GM10248 (cell line): ENCODE measurements around the gene MTHFD2.

ENCODE experiments used
- CTCF ChIA-PET: fragments of 300-600 bp; sonication (Branson Sonifier 250); formaldehyde crosslinking; extraction: SDS; loops from one replicate; lab custom pipeline; 2021; ENCODE audit warnings: antibody characterized with exemption; lab: Yijun Ruan, JAX
- POLR2A ChIA-PET: fragments of 350-650 bp; sonication (Branson Sonifier 250); formaldehyde crosslinking; extraction: SDS; loops from one replicate; lab custom pipeline; 2020; ENCODE audit warnings: antibody characterized with exemption; lab: Yijun Ruan, JAX
- DNase-seq: peaks from one replicate; pipeline ENCODE4 v3.0.0; 2012; ENCODE audit errors: extremely low spot score
- TF ChIP-seq, protein P1 (sequence below): IDR thresholded peaks from 2 replicates; pipeline ENCODE4 v1.5.1; 2012; ENCODE audit warnings: mild to moderate bottlenecking, low read depth; ENCODE audit errors: extremely low read depth, missing control alignments, control extremely low read depth

The MTHFD2 gene

DNA sequence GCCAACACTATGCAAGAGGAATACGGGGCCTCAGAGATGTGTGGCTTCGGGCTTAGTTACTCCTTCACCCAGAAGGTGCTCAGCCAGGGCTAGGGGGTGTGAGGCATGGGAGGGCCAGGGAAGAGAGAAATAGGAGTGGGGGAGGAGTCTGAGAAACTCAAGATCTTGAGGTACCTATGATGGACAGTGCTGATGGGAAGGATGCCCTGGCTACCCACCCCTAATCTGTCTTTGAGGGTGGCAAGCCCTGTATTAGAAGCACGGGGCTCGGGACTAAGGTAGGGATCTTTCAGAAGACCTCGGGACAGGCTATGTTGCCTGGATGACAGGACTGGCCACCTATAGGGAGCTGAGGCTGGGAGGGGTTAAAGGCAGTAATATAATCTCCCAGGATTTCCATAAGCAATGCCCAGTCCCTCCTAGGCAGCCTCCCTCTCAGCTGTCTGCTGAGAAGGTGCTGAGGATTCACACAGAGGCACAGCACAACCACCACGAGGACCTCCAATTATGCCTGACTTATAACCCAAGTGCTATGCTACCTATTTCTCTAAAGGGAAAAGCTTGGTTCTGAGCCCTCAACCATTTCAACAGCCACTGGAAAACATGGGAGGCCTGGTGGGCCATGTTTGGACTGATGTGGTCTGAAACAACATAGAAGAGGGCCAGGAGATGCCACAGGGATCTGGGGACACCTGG, 23.3 kb downstream of the MTHFD2 start:
- DNase-seq: no peak
- ChIA-PET CTCF (interaction anchor here (1.4 kb wide), 1 partner anchor 12 kb away, joined by 4 read pairs; no protein-coding TSS in a partner anchor), POLR2A (no interaction called here)
- TF ChIP-seq, protein P1, sequence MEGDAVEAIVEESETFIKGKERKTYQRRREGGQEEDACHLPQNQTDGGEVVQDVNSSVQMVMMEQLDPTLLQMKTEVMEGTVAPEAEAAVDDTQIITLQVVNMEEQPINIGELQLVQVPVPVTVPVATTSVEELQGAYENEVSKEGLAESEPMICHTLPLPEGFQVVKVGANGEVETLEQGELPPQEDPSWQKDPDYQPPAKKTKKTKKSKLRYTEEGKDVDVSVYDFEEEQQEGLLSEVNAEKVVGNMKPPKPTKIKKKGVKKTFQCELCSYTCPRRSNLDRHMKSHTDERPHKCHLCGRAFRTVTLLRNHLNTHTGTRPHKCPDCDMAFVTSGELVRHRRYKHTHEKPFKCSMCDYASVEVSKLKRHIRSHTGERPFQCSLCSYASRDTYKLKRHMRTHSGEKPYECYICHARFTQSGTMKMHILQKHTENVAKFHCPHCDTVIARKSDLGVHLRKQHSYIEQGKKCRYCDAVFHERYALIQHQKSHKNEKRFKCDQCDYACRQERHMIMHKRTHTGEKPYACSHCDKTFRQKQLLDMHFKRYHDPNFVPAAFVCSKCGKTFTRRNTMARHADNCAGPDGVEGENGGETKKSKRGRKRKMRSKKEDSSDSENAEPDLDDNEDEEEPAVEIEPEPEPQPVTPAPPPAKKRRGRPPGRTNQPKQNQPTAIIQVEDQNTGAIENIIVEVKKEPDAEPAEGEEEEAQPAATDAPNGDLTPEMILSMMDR: no peak

DNA sequence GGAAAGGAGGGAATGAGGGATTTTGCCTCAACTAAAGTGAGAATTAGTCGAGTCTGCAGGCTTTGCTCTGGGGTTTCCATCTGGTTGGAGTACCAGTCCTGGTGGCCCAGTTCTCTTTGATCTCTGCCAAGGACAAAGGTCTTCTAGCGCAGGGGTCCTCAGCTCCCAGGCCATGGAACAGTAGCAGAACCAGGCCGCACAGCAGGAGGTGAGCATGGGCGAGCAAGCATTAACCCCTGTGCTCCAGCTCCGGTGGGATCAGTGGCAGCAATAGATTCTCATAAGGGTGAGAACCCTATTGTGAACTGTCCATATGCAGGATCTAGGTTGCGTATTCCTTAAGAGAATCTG, 23.9 kb downstream of the MTHFD2 start:
- ChIA-PET CTCF (interaction anchor here (1.4 kb wide), 1 partner anchor 12 kb away, joined by 4 read pairs; no protein-coding TSS in a partner anchor), POLR2A (no interaction called here)
- TF ChIP-seq, protein P1: no peak
- no peak for DNase-seq

DNA sequence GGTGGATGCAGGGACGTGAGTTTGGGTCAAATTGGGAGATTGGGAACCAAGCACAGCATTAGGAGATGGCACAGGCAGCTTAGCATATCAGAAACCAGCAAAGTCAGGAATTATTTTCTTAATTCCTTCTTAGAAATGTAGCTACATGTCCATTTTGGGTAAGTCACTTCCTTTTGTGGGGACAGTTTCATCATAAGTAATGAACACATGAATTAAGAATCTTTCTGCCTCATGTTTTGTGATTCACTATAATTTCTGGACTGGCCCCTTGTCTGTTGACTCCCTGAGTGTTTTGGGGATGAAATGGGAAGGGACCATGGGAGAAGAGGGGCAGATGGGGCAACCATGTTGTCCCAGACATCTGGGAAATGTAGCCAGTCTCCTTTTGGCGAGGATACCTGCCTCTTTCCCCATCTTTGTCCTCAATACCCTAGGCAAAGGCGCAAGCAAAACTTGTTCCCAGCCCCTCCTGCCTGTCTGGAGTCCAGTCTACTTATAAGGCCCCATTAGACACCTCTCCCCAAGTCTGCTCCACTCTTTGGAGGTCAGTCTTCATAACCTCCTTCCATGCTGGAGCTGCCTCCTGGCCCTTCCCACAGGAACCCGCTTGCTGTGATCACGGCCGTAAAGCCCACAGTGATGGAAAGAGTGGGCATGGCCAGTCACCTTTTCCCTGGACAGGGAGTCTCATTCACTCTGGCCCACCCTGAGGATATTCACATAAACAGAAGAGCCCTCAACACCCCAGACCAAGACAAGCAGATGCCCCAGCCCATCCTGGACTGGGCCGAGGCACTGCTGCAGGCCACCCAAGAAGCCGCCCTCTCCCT, 25.7 kb downstream of the MTHFD2 start:
- CTCF ChIA-PET: interaction anchor here (1.4 kb wide), 1 partner anchor 26 kb away, joined by 4 read pairs; no protein-coding TSS in a partner anchor
- POLR2A ChIA-PET: no interaction called here

DNA sequence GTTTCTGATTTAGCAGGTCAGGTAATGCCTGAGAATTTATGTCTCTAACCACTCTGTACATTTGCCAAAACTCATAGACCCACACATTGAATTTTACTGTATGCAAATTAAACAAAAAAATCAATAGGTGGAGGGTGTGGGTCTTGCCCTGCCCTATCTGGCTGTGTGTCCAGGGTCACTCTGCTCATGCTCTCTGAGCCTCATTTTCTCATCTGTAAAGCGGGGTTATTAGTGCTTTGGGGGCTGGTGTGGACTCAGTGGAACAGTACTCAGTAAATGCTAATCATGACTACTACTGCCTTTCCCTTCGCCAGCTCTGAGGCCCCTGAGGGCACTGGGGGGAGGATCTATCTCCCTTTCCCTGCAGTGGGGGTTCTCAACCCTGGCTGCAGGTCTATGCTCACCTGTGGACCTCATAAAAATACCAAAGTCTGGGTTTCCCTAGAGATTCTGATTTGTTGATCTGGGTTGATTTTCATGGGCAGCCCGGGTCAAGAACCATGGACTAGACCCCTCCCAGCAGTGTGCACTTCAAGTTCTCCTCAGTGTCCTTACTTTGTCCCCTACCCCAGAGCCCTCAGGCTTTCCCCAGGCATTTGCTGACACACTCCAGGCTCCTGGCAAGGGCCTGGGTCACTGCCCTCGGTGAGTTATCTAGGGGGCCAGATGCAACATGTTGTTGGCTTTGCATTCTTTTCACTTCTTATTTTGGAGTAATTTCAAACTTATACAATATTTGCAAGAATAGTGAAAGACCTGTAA, 27.5 kb downstream of the MTHFD2 start:
- no peak for DNase-seq
- POLR2A ChIA-PET: no interaction called here
- CTCF ChIA-PET: interaction anchor here (3.6 kb wide), 1 partner anchor 10 kb away, joined by 11 read pairs; no protein-coding TSS in a partner anchor
- TF ChIP-seq, protein P1: no peak

More for the DNA sequence above, 25.7 kb downstream of the MTHFD2 start:
- no peak for DNase-seq
- TF ChIP-seq, protein P1: no peak

DNA sequence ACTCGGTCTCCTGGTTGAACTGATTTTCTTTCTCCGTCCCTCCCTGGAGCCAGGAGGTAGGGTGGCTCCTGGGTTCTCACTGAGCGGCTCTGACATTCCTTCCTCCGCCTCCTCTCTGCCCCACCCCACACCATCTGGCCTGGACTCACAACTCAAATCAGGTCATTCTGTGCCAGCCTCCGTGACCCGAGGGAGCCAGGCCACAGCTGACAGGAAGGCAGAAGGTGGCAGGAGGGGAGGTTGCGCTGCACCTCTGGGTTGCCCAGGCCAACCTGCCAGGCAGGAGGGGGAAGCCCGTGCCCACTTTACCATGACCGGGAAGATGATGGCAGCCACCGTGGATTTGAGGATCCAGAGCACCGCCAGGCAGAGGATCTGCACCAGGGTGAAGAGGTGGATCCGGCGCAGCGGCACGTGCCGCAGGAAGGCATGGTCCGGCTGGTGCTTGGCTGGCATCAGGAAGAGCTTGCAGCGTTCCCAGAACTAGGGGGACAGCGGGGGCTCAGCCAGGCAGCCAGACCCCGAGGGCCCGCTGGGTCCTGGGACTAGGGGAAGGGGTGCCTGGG, 28.3 kb downstream of the MTHFD2 start:
- CTCF ChIA-PET: interaction anchor here (2.9 to 3.6 kb wide), 2 partner anchors 11 to 23 kb away, joined by 8 to 11 read pairs; no protein-coding TSS in a partner anchor
- POLR2A ChIA-PET: no interaction called here
- no peak for DNase-seq
- TF ChIP-seq, protein P1: no peak
